Fibroblast of skin of scalp (primary cell): ENCODE data around the gene TENT4B. TPM values are rescaled to one million over a fixed set of nuclear protein-coding genes. Genes with fewer than 3 reads are reported as not detected.
"Not testable (repeated sequence)": the region's sequence is repeated elsewhere in the genome, so short reads cannot be mapped to it uniquely, and the experiment has no call there.

ENCODE experiments used
- DNase-seq: peaks from one replicate; pipeline ENCODE4 v3.0.0-alpha.2; 2013
- polyA plus RNA-seq, 2 experiments: library from polyadenylated mRNA; unstranded; fragments of 120-200 nt; gene quantifications; one replicate each; pipeline ENCODE4 v1.2.1, GENCODE V29; 2013; ENCODE audit not compliant: insufficient read length in 2 of 2

The TENT4B gene
- 10.2 TPM for polyA plus RNA-seq (2013, experiment 1 of 2; ENCODE audit: insufficient read length)
- polyA plus RNA-seq (2013, experiment 2 of 2; ENCODE audit: insufficient read length), result 11.1 TPM

DNA sequence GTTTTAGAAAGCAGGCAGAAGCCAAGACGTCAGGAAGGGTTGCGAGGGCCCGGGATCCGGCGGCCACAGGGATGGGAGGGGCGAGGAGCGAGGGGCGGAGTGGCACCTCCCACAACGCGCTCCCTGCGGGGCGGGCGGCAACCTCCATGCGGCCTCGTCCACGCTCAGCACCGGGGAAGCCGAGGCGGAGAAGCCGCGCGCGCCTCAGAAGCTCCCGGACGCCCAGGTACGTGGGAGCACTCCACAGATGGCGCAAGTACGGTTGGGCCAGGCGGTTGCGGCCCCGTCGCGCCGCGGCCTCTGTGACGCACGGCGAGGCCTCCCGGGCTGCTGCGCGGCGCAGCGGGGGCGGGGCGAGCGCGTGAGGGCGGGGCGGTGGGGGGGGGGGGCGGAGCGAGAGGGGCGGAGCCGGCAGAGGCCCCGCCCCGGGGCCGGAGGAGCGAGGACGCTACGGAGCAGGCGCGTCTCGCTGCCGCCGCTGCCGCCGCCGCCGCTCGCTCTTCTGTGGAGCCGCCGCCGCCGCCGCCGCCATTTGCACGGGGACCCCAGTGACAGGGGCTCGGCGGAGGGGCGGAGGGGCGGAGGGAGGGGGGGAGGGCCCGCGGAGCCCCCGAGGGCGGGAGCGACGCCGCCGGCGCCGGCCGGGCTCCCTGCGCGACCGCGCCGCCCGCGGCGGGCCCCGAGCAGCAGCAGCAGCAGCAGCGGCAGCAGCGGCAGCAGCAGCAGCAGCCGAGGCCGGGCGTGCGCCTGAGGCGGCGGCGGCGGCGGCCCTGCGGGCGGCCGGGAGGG lies at the start of gene TENT4B:
Gene TENT4B, plus strand, starts transcription at position 500 of the 789 bp plus-strand sequence. CDS start 316 bp downstream, outside the sequence.
- DNase-seq, result peak; percentile 86

DNA sequence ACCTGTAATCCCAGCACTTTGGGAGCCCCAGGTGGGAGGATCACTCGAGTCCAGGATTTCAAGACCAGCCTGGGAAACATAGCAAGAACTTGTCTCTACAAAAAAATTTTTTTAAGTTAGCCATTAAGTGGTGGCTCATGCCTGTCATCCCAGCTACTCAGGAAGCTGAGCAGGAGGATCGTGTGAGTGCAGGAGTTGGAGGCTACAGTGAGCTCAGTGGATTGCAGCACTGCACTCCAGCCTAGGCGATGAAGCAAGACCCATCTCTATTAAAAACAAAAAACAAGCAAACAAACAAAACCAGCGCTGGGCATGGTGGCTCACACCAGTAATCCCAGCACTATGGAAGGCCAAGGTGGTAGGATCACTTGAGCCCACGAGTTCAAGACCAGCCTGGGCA lies 49.3 kb upstream of the TENT4B start:
- DNase-seq, result no peak

DNA sequence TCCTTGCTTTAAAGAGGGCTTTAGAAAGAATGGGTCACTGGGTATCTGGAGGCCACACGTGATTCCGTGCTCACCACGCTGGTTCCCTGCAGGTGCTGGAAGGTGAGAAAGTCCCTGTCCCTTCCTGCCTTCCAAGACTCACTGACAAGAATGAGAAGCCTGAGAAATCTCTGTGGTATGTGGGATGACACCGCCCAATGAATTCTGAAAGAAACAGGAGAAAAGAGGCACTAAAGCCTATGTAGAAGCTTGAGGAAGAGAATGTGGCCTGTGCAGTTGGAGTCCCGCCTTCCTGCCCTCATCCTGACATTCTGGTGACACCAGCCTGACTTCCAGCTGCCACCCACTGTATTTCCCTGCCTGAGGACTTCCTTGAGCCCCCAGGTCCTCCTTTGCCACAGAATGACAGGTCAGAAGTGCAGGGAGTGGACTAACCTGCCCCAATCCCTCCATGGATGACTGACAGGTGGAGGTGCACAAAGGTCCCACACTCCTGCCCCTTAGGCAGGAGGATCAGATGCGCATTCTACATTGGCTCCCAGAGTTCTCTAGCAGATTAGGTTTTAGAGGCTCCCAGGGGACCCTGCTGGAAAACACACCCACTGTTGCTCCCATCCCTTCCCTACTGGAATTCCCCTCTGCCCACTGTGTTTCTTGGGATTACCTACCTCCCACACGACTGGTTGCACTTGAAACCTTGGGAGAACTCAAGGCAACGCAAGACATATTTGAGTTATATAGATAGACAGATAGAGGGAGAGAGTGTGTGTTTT lies 38.6 kb upstream of the TENT4B start:
- DNase-seq, result no peak

DNA sequence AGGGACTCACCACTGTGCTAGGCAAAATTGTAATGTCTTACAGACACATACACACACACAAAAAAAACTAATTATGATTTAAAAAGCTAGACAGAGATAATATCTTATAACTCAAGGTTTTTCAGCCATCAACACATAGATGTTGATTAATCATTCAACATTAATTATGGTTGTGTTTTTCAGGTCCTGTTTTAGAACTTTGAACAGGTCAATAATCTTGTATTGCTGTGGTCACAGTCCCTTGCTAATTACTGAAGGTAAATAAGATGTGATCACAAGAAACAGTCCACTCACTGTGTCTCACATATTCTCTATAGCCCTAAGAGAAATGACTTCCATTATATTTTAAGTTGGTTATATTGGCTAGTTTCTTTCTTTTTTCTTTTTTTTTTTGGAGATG lies 32.4 kb upstream of the TENT4B start:
- no peak for DNase-seq

DNA sequence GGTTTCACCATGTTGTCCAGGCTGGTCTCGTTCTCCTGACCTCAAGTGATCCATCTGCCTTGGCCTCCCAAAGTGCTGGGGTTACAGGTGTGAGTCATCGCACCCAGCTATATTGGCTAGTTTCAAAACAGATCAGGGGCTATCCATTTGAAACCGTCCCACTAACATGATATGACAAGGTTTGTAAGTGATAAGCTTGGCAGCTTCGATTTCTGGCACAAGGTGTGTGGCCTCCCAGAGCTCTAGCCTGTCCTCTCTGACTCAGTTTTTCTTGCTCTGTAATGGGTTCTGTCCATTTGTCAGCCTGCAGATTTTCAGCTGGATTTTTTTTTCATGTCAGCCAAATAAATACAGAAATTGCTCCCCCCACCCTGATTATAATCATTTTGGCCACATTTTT lies 31.8 kb upstream of the TENT4B start:
- DNase-seq, result no peak

DNA sequence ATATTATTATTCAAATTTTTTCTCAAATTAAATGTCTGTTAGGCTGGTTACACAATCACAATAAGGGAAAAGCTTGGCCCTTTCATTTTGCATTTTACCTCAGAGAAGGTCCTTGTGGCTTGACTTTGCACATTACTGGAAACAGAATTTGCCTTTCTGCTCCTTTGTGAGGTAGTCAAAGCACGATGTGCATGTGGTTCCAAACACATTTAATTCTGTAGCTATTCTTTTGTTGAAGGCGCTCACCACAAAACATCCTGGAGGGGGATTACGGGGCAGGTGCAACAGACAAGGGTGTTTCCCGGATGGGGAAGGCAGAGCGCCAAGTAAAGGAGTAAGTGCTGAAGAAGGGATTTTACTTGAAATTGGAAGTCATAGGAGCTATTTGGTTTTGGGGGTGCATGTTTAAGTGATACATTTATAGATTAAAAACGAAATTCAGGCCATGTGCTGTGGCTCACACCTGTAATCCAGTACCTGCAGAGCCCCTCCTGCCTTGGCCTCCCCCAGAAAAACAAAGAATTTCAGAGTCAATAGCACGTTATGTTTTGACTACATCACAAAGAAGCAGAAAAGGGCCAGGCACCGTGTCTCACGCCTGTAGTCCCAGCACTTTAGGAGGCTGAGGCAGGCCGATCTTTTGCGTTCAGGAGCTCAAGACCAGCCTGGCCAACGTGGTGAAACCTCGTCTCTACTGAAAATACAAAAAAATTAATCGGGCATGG lies 31.2 kb upstream of the TENT4B start:
- no peak for DNase-seq

DNA sequence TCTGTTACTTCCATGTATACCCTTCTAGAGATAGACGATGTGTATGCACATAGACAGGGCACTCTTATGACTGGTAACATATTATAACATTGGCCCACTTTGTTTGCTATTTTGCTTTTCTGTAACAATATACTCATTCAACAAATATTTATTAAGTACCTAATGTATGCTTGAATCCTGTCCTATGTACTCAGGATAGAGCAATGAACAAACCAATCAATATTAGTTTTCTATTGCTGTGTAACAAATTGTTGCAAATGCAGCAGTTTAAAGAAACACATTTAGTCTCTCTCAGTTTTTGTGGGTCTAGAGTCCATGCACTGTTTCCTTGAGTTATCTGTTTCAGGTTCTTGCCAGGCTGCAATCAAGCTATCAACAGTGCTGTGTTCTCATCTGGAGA lies 29.7 kb upstream of the TENT4B start:
- DNase-seq, result no peak

DNA sequence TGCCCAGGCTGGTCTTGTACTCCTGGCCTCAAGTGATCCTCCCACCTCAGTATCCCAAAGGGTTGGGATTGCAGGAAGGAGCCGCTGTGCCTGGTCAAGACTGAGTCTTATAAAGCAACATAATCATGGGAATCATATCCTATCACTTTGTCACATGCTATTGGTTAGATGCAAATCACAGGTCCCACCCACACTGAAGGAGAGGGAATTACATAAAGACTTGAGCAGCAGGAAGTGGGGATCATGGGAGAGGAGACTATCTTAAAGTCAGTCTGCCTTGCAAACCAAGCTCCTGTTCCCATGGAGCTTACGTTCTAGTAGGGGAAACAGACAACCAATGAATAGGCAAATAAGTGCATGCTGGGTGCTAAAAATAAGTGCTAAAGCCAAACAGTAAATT lies 28.3 kb upstream of the TENT4B start:
- DNase-seq, result no peak

DNA sequence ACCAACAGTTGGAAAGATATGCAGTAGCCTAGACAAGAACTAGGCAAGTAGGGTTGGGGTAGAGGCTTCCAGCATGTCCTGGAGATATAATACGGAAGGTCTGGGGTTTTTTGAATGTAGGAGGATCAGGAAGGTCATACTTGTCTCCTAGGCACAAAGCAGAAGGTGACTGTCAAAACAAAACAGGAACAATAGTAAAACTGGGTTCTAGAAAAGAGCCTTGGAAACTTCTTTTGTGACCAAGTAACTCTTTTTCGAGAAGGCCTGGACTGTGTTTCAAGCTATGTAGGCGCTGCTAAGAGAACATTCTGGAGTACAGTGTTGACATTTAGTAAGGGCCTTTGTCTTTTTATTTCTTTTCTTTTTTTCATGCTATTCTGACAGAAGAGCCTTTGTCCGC lies 26.9 kb upstream of the TENT4B start:
- DNase-seq, result no peak

DNA sequence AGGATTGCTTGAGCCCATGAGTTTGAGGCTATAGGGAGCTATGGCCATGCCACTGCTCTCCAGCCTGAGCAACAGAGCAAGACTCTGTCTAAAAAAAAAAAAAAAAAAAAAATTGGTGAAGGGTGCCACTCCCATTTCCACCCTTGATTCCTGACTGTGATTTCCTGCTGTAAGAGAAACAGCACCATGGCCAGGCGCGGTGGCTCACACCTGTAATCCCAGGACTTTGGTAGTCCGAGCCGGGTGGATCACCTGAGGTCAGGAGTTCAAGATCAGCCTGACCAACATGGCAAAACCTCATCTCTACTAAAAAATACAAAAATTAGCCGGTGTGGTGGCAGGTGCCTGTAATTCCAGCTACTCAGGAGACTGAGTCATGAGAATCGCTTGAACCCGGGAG lies 20.5 kb upstream of the TENT4B start:
- not testable (repeated sequence) for DNase-seq

DNA sequence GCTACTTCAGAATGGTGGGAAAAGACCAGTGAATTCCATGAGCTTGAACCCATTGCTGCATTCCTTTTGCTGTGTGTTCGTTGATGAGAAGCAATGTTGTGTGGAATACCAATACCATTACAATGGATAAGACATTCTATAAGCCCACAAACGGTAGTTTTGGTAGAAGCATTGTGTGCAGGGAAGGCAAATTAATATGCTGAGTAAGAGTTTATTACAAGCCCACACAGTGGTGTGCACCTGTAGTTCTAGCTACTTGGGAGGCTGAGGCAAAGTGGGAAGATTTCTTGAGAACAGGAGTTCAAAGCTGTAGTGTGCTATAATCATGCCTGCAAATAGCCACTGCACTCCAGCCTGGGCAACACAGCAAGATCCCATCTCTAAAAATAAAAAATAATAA lies 19.9 kb upstream of the TENT4B start:
- no peak for DNase-seq

DNA sequence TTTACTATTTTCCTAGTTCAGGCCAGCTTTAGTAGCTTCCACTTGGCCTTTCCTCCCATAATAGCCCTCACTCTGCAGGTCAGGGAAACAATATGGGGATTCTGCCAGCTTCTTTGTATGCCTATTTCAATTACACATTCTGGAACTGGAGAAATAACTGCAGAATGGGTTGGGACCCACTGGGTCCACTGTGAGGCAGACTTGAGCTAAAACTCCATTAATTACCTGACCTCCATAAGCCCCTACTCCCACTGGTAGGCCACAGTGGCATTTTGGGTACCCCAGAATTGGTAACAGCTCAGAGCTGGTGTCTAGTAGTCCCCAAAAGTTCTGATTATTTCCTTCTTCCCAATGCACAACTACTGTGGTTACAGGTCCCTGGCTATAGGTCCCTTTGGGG lies 16.7 kb upstream of the TENT4B start:
- DNase-seq, result no peak

DNA sequence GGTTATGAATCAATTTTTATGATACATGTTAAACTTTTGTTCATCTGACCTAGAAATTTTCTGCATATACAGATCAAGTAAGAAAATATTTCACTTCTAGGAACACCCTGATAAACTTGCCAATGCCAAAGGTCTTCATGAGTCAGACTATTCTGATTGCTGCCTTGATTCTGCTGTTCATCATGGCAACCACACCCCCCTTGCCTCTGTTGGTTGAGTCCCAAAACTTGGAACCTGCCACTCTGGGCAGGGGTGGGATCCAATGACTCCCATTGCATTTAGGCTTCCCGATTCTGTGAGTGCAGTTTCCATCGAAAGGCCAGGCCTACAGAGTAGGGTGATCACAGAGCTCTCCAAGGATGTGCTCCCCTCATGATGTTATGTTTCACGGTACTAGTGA lies 15.8 kb upstream of the TENT4B start:
- no peak for DNase-seq

DNA sequence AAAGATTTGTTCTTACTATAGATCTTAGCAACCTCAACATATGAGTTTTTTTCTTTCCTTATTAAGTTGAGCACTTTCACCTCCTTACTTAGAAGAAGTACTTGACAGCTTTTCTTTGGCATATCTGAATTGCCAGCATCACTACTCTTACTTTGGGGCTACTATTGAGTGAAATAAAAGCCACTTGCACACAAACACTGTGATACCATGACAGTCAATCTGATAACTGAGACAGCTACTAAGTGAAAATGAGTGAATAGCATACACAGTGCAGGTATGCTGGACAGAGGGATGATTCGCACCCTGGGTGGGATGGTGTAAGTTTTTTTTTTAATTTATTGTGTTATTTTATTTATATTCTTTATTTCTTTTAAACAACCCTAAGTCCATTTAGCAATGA lies 13.5 kb upstream of the TENT4B start:
- DNase-seq, result no peak

DNA sequence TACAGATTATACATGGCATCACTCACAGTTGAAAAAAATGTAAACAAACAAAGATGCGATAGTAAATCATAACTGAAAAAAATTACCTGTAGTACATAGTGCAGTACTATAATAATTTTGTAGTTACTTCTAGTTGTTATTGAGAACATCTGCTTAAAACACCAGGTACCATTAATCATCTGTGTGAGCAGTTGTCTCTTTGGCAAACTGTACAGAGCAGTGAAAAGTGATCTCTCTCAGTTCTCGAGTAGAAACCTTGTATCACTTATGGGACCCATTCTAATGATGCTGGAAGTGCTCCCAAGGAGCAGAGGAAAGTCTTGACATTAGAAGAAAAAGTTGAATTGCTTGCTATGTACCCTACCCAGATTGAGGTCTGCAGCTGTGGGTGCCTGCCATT lies 8.9 kb upstream of the TENT4B start:
- DNase-seq, result no peak

DNA sequence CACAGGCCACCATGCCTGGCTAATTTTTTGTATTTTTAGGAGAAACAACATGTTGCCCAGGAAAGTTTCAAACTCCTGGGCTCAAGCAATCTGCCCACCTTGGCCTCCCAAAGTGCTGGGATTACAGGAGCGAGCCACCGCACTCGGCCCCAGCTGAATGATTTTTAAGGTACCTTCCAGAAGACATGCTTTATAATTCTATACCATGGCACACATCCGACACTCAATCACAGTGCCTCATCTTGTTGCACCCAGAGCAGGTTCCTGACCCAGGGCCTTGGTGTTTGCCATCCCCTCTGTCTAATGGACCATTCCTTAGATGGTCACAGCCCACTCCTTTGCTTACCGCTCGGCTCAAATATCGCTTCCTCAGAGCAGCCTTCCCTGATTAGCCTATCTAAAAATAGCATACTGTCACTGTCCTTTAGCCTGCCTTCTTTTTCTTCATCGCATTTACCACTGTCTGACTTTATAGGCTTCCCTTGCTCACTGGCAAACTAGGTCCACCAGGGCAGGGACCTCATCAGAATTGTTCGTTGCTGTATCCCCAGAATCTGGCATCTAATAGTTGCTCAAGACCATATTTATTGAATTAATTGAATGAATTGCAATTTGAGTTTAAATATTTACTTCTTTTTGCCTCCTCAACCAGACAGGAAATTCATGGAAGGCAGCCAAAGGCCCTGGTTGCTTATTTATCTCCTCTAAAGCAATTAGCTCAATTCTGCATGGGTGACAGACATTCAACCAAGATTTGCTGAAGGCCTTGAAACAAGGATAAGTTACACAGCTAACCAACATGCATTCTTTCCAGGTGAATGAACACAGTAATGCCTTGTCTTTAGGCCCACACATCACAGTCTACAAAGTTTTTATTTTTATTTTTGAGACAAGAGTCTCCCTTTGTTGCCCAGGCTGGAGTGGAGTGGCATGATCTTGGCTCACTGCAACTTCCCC lies 6.3 kb upstream of the TENT4B start:
- no peak for DNase-seq

DNA sequence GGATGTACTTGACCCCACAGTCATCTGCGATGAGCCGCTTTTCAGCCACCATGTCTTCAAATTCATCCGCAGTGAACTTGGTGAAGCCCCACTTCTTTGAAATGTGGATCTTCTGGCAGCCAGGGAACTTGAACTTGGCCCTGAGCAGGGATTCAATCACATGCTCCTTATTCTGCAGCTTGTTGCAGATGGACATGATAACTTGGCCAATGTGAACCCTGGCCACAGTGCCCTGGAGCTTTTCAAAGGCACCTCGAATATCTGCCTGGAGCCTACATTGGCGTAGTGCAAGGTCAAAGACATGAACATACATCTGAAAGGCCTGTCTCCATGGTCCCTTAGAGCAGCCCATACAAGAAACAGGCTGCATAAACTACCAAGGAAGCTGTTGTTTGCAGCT lies 1.8 kb upstream of the TENT4B start:
- DNase-seq, result no peak

DNA sequence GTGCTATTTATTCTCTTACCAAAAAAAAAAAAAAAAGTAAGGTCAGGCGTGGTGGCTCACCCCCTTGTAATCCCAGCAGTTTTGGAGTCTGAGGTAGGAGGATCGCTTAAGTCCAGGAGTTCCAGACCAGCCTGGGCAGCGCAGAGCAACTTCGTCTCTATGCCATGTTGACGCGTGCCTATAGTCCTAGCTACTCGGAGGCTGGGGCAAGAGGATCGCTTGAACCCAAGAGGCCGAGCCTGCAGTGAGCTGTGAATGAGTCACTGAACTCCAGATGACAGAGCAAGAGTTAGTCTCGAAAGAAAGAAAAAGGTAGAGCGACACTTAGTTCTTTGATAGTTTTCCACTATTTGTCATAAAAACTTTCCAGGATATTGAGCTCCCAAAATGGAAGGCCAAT lies 1.4 kb upstream of the TENT4B start:
- DNase-seq, result no peak

DNA sequence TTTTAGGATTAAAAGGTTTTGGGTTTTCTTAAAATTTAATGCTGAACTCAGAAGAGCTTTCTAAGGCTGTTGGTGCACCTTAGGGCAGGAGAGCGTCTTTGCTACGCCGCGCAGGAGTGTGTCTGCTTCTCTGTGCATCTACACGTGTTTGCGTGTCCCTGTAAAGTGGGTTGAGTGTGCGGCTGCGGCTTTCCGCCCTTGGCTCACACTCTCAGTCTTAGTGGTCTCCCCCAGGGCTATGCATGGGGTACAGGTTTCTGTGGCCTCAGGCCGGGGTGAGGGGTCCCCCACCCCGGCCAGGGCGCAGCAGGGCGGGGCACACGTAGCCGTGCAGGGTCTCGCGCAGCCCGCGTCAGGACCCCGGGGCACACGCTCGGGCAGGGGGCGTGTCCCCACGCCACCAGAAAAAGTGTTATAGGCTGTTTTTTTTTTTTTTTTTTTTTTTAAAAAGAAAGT lies 727 bp upstream of the TENT4B start:
- no peak for DNase-seq

DNA sequence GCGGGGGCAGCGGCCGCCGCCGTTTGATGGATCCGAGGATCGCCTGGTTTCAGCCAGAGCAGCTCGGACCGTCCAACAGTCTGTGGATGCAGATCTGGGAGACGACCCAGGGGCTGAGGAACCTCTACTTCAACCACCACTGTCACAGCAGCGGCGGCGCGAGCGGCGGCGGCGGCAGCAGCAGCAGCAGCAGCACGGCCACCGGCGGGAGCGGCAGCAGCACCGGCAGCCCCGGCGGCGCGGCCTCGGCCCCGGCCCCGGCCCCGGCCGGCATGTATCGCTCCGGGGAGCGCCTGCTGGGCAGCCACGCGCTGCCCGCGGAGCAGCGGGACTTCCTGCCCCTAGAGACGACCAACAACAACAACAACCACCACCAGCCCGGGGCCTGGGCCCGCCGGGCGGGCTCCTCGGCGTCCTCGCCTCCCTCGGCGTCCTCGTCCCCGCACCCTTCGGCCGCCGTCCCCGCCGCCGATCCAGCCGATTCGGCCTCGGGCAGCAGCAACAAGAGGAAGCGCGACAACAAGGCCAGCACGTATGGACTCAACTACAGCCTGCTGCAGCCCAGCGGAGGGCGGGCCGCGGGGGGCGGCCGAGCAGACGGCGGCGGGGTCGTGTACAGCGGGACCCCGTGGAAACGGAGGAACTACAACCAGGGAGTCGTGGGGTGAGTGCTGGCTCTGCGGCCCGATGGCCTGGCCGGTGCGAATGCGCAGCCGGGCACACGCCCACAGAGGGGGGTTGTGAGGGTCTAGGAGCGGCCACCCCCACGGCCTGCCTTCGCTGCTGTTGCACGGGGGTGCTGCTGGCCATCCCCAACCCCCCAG lies 702 bp downstream of the TENT4B start:
- DNase-seq, result no peak

DNA sequence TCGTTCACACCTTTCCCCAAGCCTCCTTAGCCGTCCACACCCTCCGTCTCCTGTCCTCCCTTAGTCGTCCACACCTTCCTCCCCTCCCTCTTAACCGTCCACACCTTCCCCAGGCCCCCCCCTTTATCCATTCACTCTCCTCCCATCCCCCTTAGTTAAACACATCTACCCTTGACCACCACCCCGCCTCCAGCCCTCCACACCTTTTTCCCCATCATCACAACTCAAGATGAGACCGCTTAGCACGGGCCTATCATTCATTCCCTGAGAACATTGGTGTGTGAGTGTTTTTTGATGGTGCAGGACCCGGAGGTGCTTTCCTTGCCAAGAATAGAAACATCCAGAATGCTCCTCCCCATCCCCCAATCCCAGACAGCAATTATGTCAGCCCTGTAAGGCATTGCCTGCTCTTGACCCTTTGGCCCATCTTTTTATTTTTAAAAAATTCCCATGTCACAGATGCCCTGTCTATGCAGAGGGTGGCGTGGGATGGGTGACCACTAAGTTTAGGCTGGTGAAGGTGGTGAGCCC lies 1.4 kb downstream of the TENT4B start:
- DNase-seq, result no peak
